ENCODE data around the gene CYP1A2. TPM values are rescaled to one million over a fixed set of nuclear protein-coding genes. Genes with fewer than 3 reads are reported as not detected.

Gene CYP1A2
- total RNA-seq, 1 experiment from 2014 or later: not detected

- H2BK12ac ChIP-seq (ENCODE audit: insufficient read length, low read depth, low read length): no peak overlapping the region
- no peak overlapping the region for H3K56ac ChIP-seq (ENCODE audit: insufficient read length, low read depth, low read length)
- H4K91ac ChIP-seq (ENCODE audit: insufficient read length, low read depth, low read length): no peak overlapping the region
- H3K79me1 ChIP-seq (ENCODE audit: insufficient read depth, low read depth, low read length, poor library complexity, severe bottlenecking): no peaks in the 10 kb centered on the region
- H3K18ac ChIP-seq (ENCODE audit: insufficient read length, low read depth, low read length): no peak overlapping the region
- H4K20me1 ChIP-seq (ENCODE audit: control insufficient read depth, insufficient read depth, insufficient read length): no peaks in the 10 kb centered on the region
- peaks cover 7% of the 10 kb centered on the region; the same call in 1 of the 2 replicates for H3K4me1 ChIP-seq (ENCODE audit: insufficient read depth, low read length)
- no peak for DNase-seq
- no peak overlapping the region for H4K8ac ChIP-seq (replicated peaks; ENCODE audit: insufficient read length, low read depth, low read length)
- H3K79me2 ChIP-seq (ENCODE audit: insufficient read depth, low read length): no peaks in the 10 kb centered on the region
- H3K36me3 Mint-ChIP-seq (ENCODE audit: insufficient read depth in 1 of 3, low read depth in 3 of 3): peaks cover 0 to 5% (median 4%) of the 10 kb centered on the region in 3 experiments; a peak in 3 of 7 replicates
- no peak overlapping the region for H3K14ac ChIP-seq (ENCODE audit: insufficient read depth, low read length)
- no peak overlapping the region for H2BK120ac ChIP-seq (ENCODE audit: low read depth, low read length, poor library complexity, severe bottlenecking)
- H2BK15ac ChIP-seq (ENCODE audit: low read depth, low read length): no peak overlapping the region
- H3K9me3 Mint-ChIP-seq: no peaks in the 10 kb centered on the region; a peak in 1 of 5 replicates
- no peaks in the 10 kb centered on the region; the same call in 1 of the 2 replicates for H3K27me3 ChIP-seq (ENCODE audit: insufficient read depth, low read length)
- H3K27me3 Mint-ChIP-seq (ENCODE audit: low read depth): peaks cover under 1% of the 10 kb centered on the region
- peaks cover 6% of the 10 kb centered on the region for H3K23me2 ChIP-seq (ENCODE audit: insufficient read length, low read depth, low read length, poor library complexity, severe bottlenecking)
- no peak for TF ChIP-seq CTCF (conservative IDR thresholded peaks at IDR 0.05)
- H3K9ac ChIP-seq (ENCODE audit: extremely low read depth, insufficient read length, low read length): no peak overlapping the region
- no peak overlapping the region for H3K4me3 Mint-ChIP-seq
- no peak overlapping the region for H2AK5ac ChIP-seq (ENCODE audit: insufficient read length, low read length)
- H3K23ac ChIP-seq (ENCODE audit: insufficient read length, low read depth, low read length): no peak overlapping the region
- H3K4ac ChIP-seq (ENCODE audit: low read depth, low read length): no peak overlapping the region
- H3T11ph ChIP-seq (ENCODE audit: low read length): no peak overlapping the region
- H2BK20ac ChIP-seq (ENCODE audit: low read depth, low read length, poor library complexity, severe bottlenecking): no peak overlapping the region
- no peak overlapping the region for H3K27ac ChIP-seq (ENCODE audit: insufficient read length, low read depth, low read length)
- no CpG with 5 or more reads among the region's 7 CpGs for WGBS (ENCODE audit: extremely low coverage, insufficient read length, low lambda C conversion rate)
- H2BK5ac ChIP-seq (ENCODE audit: insufficient read length, low read length): no peak overlapping the region
- no peak overlapping the region; a peak in 1 of 7 replicates for H3K27ac Mint-ChIP-seq
- H3K4me1 Mint-ChIP-seq: peaks cover 33 to 43% of the 10 kb centered on the region in 2 experiments
- H3K4me2 ChIP-seq (ENCODE audit: insufficient read depth, insufficient read length, low read length): no peak overlapping the region
- no peak overlapping the region for H4K5ac ChIP-seq (ENCODE audit: insufficient read length, low read depth, low read length)
- H3K9me3 ChIP-seq (ENCODE audit: control insufficient read depth, low read depth, low read length): no peaks in the 10 kb centered on the region
- H2AFZ ChIP-seq (ENCODE audit: low read length): no peak overlapping the region
Observed at GRCh38 chr15:74786551-74787165, 38.0 kb downstream of the CYP1A2 start.

Data from H9 (cell line).